ENCODE measurements around the gene WSCD2. TPM values are rescaled to one million over a fixed set of nuclear protein-coding genes. Genes with fewer than 3 reads are reported as not detected.

WSCD2 gene
- total and polyA plus RNA-seq, 2 donors (not counting 1 experiment from before 2014, with no cell fraction given): 1.1 to 5.9 TPM

GRCh38 chr12:108104657-108105056, 24.4 kb upstream of the WSCD2 start:
- intact Hi-C loops (cut with micrococcal nuclease): no loop called here
- Histone ChIP-seq H3K9ac (ENCODE audit: low read length) (no peak overlapping the region), H3K36me3 (replicated peaks in 1 of 2; ENCODE audit: control extremely low read depth in 1 of 2, control insufficient read depth in 1 of 2, extremely low read depth in 1 of 2, insufficient read depth in 2 of 2, low read length in 1 of 2) (no peaks in the 10 kb centered on the region), H3K9me3 (ENCODE audit: control extremely low read depth in 1 of 3, control insufficient read depth in 2 of 3, insufficient read depth in 1 of 3, low read length in 2 of 3) (no peaks in the 10 kb centered on the region), H3K79me2 (ENCODE audit: control insufficient read depth, insufficient read depth, low read length) (no peaks in the 10 kb centered on the region), H3K4me2 (replicated peaks; ENCODE audit: low read depth, low read length, poor library complexity, severe bottlenecking) (no peak overlapping the region), H3K4me3 (ENCODE audit: control extremely low read depth in 1 of 5, extremely low read depth in 1 of 5, insufficient read depth in 1 of 5, low read depth in 2 of 5, low read length in 4 of 5) (no peak overlapping the region), H3K4me1 (ENCODE audit: control insufficient read depth in 2 of 2, insufficient read depth in 2 of 2, low read length in 2 of 2) (no peaks in the 10 kb centered on the region), H4K20me1 (ENCODE audit: control insufficient read depth, insufficient read depth, low read length, poor library complexity, severe bottlenecking) (no peaks in the 10 kb centered on the region), H3K27me3 (replicated peaks in 1 of 4; ENCODE audit: control extremely low read depth in 1 of 4, control insufficient read depth in 3 of 4, insufficient read depth in 4 of 4, low read length in 3 of 4) (no peaks in the 10 kb centered on the region), H2AFZ (ENCODE audit: insufficient read depth, low read depth, low read length, poor library complexity, severe bottlenecking) (no peak overlapping the region), H3K27ac (ENCODE audit: low read length in 2 of 2) (no peak overlapping the region)
- CTCF ChIA-PET: no interaction called here
- H3K4me1 Mint-ChIP-seq: no peaks in the 10 kb centered on the region
- DNase-seq (no peak), ATAC-seq (ENCODE audit: low read depth) (no peak)
- no peak for TF ChIP-seq EZH2 (IDR thresholded peaks at IDR 0.05; ENCODE audit: borderline replicate concordance, insufficient read depth, low read depth, low read length, poor library complexity, severe bottlenecking)
- no peak for TF ChIP-seq CTCF (IDR thresholded peaks at IDR 0.05)
- 83% methylated on average over 1 of the region's 1 CpG for WGBS (ENCODE audit: insufficient coverage)
- POLR2A ChIA-PET: no interaction called here
- H3K4me3 Mint-ChIP-seq: no peak overlapping the region
- H3K27ac Mint-ChIP-seq: no peak overlapping the region
- H3K9me3 Mint-ChIP-seq (ENCODE audit: insufficient read depth): no peaks in the 10 kb centered on the region
- H3K27me3 Mint-ChIP-seq: no peaks in the 10 kb centered on the region

GRCh38 chr12:108106599-108106998, 22.5 kb upstream of the WSCD2 start:
- no peak overlapping the region for H2AFZ ChIP-seq (ENCODE audit: insufficient read depth, low read depth, low read length, poor library complexity, severe bottlenecking)
- intact Hi-C loops (cut with micrococcal nuclease): no loop called here
- no peaks in the 10 kb centered on the region for H4K20me1 ChIP-seq (ENCODE audit: control insufficient read depth, insufficient read depth, low read length, poor library complexity, severe bottlenecking)
- H3K9ac ChIP-seq (ENCODE audit: low read length): no peak overlapping the region
- no peak for DNase-seq
- WGBS (ENCODE audit: insufficient coverage): no CpG with 5 or more reads among the region's 1 CpG
- H3K27ac Mint-ChIP-seq: no peak overlapping the region
- H3K4me3 ChIP-seq (ENCODE audit: control extremely low read depth in 1 of 5, extremely low read depth in 1 of 5, insufficient read depth in 1 of 5, low read depth in 2 of 5, low read length in 4 of 5): no peak overlapping the region
- TF ChIP-seq CTCF (IDR thresholded peaks at IDR 0.05) (no peak), EZH2 (IDR thresholded peaks at IDR 0.05; ENCODE audit: borderline replicate concordance, insufficient read depth, low read depth, low read length, poor library complexity, severe bottlenecking) (no peak)
- H3K9me3 ChIP-seq (ENCODE audit: control extremely low read depth in 1 of 3, control insufficient read depth in 2 of 3, insufficient read depth in 1 of 3, low read length in 2 of 3): no peaks in the 10 kb centered on the region
- POLR2A ChIA-PET: no interaction called here
- no peak for ATAC-seq (ENCODE audit: low read depth)
- CTCF ChIA-PET: interaction anchor here (0.7 kb wide), 1 partner anchor 1003 kb away, joined by 3 read pairs; no protein-coding TSS in a partner anchor
- H3K4me3 Mint-ChIP-seq: no peak overlapping the region
- H3K27me3 ChIP-seq (replicated peaks in 1 of 4; ENCODE audit: control extremely low read depth in 1 of 4, control insufficient read depth in 3 of 4, insufficient read depth in 4 of 4, low read length in 3 of 4): peaks cover 0 to 3% (median 0%) of the 10 kb centered on the region in 4 experiments
- H3K9me3 Mint-ChIP-seq (ENCODE audit: insufficient read depth): no peaks in the 10 kb centered on the region
- H3K27ac ChIP-seq (ENCODE audit: low read length in 2 of 2): no peak overlapping the region
- no peaks in the 10 kb centered on the region for H3K79me2 ChIP-seq (ENCODE audit: control insufficient read depth, insufficient read depth, low read length)
- no peaks in the 10 kb centered on the region for H3K4me1 Mint-ChIP-seq
- no peaks in the 10 kb centered on the region for H3K27me3 Mint-ChIP-seq
- H3K4me1 ChIP-seq (ENCODE audit: control insufficient read depth in 2 of 2, insufficient read depth in 2 of 2, low read length in 2 of 2): no peaks in the 10 kb centered on the region
- H3K4me2 ChIP-seq (replicated peaks; ENCODE audit: low read depth, low read length, poor library complexity, severe bottlenecking): no peak overlapping the region
- H3K36me3 ChIP-seq (replicated peaks in 1 of 2; ENCODE audit: control extremely low read depth in 1 of 2, control insufficient read depth in 1 of 2, extremely low read depth in 1 of 2, insufficient read depth in 2 of 2, low read length in 1 of 2): no peaks in the 10 kb centered on the region
